Stimulated activated CD4-positive, alpha-beta T cell treated with anti-CD3 and anti-CD28 coated beads, TNF-alpha, amount 100 ng/mL, for 48 hours (primary cell): ENCODE results near the gene DMD.

Experiments used
- DNase-seq, 3 donors: peaks; one replicate each; pipeline ENCODE4 v3.0.0-alpha.2; 2020; ENCODE audit warnings: low read depth in 3 of 3

The DMD gene

DNA sequence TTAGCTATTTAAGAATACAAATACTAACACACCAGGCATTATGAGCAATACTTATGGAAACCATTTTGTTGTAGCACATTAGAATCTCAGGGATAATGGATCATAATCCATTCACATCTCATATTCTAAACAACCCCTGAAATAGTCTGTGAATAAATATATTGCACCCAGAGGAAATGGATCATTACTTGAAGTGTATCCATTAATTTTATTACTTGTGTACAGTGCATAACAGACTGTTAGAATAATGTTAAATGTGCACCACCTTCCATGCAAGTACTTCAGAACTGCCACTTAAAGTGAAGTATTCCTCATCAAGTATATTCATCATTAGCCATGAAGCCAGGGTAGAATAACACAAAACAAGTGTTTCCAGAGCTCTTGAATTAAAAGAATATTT lies 715.5 kb downstream of the DMD start:
- DNase-seq: no peak

DNA sequence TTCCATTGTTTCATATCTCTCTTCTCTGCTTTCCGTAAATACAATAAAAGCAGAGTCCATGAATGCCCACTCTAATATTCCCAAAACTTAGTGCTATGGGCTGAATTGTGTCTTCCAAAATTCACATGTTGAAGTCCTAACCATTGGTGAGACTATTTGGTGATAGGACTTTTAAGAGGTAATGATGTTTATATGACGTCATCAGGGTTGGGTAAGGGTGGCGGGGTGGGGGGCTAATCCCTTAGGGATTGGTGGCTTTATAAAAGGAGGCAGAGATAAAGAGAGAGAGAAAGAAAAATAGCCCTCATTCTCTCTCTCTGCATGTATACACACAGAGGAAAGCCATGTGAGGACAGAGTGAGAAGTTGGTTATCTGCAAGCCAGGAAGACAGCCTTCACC lies 722.2 kb downstream of the DMD start:
- DNase-seq: no peak

- DNase-seq: no peak
These were observed 727.7 kb downstream of the DMD start for GRCh38 chrX:32483534-32484136.

DNA sequence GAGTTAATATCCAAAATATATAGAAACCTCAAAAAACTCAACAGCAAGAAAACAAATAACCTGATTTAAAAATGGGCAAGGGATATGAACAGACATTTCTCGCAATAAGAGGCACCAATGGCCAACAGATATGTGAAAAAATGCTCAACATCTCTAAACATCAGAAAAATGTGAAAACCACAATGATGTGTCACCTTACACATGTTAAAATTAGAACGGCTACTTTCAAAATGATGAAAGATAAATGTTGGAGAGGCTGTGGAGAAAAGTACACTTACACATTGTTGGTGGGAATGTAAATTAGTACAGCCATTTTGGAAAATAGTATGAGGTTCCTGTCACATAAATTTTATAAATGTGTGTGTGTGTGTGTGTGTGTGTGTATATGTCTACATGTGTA lies 731.3 kb downstream of the DMD start:
- DNase-seq: no peak

DNA sequence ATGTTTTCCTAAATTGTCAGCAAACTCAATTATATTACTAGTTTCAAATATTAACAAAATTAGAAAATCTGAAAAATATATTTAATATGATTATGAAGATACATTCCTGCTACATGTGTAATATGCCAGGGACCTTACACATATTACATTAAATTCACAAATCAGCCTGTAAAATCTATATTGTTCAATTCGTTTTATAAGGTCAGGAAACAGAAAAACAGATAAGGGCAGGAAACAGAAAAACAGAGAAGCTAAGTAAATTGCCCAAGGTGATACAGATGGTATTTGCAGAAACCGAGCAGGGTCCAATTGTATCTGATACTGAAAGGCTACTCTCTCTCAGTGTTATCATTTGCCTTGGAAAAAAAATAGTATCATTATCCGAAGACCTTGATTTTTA lies 739.0 kb downstream of the DMD start:
- DNase-seq: no peak

DNA sequence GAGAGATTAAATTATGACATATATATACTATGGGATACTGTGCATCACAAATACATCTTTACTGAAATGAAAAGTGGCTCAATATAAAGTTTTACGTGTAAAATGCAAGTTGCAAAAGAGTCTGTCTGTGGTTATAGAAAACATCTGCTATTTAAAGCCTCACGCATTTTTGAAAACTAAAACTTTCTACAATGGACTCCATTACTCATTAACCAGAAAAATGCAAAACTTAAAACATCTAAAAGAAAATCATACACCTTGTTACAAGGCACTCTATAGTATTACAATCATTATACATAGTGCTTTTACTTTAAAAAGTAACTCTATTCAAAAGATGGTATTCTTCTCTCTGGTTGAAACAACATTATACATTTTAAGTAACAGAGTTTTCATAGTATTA lies 755.6 kb downstream of the DMD start:
- no peak for DNase-seq

- no peak for DNase-seq
These were observed 759.2 kb downstream of the DMD start for GRCh38 chrX:32451954-32452695.

- no peak for DNase-seq
These were observed 762.4 kb downstream of the DMD start for GRCh38 chrX:32448945-32449344.

GRCh38 chrX:32448320-32448719 lies 763.0 kb downstream of the DMD start:
- DNase-seq: no peak

DNA sequence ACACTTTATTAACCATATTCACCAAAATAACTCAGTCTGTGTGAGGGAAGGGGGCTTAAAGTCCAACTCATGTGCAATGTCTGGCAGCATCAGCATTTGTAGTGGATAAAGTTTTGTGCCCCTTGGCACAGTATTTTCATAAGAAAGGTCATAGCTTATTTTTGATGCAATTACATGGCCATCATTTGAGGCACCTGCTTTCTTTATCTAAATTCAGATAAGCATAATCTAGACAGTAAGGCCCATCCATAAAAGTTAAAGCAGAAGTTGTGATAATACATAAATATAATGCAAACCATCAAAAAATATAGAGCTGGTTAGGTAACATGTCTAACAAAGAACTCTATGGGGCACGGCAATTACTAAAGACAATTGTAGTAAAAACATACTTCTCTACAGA lies 763.7 kb downstream of the DMD start:
- no peak for DNase-seq

DNA sequence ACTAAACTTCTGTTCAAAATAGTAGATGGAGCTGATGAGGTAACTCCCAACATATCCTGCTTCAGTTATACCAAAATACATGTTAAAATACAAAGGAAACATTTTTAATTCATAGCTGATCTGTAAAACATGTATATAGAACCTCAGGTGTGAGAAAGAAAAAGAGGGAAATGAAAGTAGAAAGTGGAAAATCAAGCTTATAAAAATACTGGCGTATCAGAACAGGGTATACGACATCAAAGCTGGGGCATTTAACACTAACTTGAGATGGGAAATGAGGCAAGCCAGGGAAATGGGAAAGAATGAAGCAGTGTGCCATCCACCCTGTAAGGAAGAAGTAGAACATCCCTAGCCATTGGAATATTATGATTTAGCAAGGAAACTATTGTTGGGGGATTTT lies 767.5 kb downstream of the DMD start:
- DNase-seq: no peak

DNA sequence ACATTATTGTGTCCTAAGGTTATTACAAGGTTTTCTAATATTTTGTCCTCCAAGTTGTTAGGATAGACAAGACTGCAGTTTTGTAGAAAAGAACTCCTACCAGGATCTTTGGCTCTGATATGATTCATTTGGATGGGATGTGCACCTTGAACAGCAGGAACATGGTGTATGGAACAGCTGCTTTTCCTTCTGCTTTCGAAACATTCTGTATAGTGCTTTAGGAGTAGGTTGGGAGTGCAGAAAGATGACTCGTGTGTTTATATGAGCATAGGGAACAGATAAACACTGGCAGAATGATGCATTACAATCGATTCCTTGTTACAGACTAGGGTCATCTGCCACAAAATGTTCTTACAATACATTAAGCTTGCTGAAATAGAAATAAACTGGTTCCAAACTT lies 790.1 kb downstream of the DMD start:
- DNase-seq: no peak

GRCh38 chrX:32408389-32408788 lies 803.0 kb downstream of the DMD start:
- no peak for DNase-seq

DNA sequence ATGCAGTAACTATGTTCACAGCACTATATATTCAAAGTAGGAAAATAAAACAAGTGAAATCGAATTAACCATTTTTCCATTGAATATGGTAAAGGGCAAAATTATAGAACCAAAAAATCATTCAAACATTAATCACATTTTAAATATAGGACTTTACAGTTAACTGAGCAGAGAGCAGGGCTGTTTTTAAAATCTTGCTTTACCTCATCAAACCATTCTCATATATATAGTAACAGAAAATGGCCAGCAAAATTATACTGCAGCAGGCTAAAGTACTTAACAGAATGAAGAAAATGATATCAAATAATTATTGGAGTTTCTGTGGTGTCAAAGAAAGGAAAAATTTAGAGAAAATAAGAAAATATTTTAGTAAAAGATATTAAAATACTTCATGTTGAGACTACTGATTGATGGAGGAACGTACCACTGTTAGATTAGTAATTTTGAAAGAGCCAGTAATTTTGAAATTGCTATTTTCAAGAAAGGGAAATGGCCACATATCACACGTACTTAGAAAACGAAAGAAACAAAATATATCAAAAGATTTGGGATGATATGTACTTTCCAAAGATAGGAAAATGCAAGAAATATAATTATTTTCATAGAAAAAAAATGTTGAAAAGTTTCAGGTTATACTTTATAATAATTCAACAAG lies 813.7 kb downstream of the DMD start:
- DNase-seq: no peak

- DNase-seq: no peak
These were observed 815.5 kb downstream of the DMD start for GRCh38 chrX:32395878-32396277.

- no peak for DNase-seq
These were observed 818.7 kb downstream of the DMD start for GRCh38 chrX:32392655-32393054.

- DNase-seq: no peak
These were observed 840.7 kb downstream of the DMD start for GRCh38 chrX:32370456-32371205.

DNA sequence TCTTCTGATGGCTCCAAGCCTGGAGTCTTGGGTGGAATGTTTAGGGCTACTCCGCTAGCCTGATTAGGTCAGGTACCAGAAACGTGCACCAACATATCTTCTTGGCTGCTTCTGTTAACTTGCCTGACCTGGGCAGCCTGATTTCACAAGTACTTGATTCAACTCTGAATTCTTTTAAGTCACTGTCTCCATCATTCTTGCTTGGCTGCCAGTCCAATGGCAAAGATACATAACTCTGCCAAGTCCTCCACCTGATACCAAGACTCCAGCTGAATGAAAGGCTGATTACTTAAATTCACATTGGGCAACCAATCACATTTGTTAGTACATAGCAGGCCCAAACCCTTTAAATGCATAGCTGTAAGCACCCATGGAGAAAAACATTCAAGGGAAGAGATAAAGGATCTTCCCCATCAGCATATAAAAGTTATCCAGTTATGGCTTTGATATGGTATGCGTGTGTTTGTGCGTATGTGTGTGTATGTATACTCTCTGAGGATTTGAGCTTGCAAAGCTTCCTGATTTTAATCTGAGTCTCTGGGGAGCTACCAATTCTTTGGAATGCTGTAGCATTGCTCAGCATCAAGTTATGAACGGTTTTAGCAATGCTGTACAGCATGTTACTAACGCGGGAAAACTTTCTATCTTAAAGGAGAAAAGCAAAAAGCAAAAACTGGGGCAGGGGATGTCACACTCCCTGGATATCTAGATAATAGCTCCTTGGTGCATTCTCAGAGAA lies 917.2 kb downstream of the DMD start:
- DNase-seq: no peak

DNA sequence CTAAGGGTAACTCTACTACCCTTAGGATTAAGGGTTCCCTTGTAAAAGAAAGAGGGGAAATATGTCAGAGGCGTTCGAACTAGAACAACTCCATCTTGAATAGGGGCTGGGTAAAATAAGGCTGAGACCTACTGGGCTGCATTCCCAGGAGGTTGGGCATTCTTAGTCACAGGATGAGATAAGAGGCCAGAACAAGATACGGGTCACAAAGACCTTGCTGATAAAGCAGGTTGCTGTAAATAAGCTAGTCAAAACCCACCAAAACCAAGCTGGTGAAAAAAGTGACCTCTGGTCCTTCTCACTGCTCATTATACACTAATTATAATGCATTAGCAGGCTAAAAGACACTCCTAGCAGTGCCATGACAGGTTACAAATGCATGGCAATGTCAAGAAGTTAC lies 922.0 kb downstream of the DMD start:
- DNase-seq: no peak

GRCh38 chrX:32281853-32282252 lies 929.5 kb downstream of the DMD start:
- DNase-seq: no peak

GRCh38 chrX:32280921-32281320 lies 930.4 kb downstream of the DMD start:
- no peak for DNase-seq

GRCh38 chrX:32280489-32280888 lies 930.9 kb downstream of the DMD start:
- no peak for DNase-seq
